Measurements from ENCODE around the gene KCTD16.

KCTD16 gene

GRCh38 chr5:144448457-144448856 lies 277.8 kb downstream of the KCTD16 start:
- in situ Hi-C loops (cut with HindIII; ENCODE audit: low sequenced_read_pairs) = no loop called here

- in situ Hi-C loops (cut with HindIII; ENCODE audit: low sequenced_read_pairs) = no loop called here
Observed at GRCh38 chr5:144451187-144451973, 280.7 kb downstream of the KCTD16 start.

DNA sequence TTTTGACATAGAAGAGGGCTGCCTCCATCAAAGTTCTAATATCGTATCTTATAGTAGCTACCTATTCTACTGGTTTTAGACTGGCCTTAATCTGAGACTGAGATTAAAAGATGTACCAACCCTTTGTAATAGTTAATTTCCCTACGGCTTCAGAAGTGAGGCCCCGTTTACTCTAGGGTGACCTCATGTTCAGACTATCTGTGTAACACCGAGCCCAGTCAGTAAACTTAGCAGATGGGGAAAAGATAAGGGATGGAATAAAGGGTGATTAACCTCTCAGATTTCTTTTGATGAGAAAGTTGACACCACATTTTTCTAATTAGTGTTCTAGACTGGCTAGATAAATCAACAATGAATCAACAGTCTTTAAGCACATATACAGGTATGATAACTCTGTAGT lies 283.1 kb downstream of the KCTD16 start:
- in situ Hi-C loops (cut with HindIII; ENCODE audit: low sequenced_read_pairs) = no loop called here

DNA sequence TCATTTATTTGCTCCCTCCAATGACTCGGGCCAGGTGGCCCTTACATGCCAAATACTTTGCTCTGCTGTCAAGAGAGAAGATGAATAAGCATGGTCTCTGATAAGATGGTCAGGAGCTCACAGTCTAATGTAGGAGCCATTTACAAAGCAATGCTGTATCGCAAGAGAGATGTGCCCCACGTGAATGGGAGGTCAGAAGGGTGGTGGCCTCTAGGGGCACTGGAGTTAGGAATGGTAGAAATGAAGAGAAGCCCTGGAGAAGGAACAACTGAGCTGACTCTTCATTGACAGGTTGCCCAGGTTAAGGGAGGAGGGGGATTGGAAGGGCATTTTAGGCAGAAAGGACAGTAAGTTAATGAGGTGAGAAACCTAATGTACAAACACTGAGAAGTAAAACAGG lies 286.5 kb downstream of the KCTD16 start:
- in situ Hi-C loops (cut with HindIII; ENCODE audit: low sequenced_read_pairs) = no loop called here

DNA sequence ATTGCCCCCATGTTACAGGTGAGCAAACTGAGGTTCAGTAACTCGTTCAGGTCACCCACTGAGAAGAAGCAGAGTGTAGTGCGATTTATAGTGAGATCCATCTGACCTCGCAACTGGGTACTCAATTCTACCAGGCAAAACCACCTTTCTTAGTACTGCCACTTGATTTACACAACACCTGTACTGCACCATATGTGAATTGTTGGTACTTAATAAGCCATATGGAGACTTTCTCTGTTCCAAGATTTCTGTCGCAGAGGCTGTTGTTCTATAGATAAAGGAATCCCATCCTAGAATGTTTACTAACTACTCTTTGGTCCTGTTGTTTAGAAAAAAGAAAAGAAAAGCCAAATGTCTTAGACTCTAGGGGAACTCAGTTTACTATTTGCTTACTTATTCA lies 287.5 kb downstream of the KCTD16 start:
- in situ Hi-C loops (cut with HindIII; ENCODE audit: low sequenced_read_pairs) = no loop called here

DNA sequence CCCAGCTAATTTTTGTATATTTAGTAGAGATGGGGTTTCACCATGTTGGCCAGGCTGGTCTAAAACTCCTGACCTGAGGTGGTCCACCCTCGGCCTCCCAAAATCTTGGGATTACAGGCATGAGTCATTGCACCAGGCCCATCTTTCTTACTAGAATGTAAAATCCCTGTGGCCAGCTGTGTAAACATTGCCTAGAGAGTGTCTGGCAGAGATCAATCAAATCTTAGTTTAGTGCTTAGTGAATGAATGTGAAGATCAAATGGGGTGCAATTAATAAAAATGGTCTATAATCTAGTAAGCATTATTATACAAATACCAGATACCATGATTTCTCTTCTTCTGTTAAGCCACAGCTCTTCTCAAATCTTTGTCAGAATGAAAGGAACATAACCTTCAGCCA lies 289.9 kb downstream of the KCTD16 start:
- in situ Hi-C loops (cut with HindIII; ENCODE audit: low sequenced_read_pairs) = no loop called here

GRCh38 chr5:144462577-144462976 lies 291.9 kb downstream of the KCTD16 start:
- in situ Hi-C loops (cut with HindIII; ENCODE audit: low sequenced_read_pairs) = no loop called here

GRCh38 chr5:144463481-144464223 lies 293.0 kb downstream of the KCTD16 start:
- in situ Hi-C loops (cut with HindIII; ENCODE audit: low sequenced_read_pairs) = no loop called here

- in situ Hi-C loops (cut with HindIII; ENCODE audit: low sequenced_read_pairs) = no loop called here
Observed at GRCh38 chr5:144464306-144464705, 293.6 kb downstream of the KCTD16 start.

- in situ Hi-C loops (cut with HindIII; ENCODE audit: low sequenced_read_pairs) = no loop called here
Observed at GRCh38 chr5:144465441-144465840, 294.8 kb downstream of the KCTD16 start.

DNA sequence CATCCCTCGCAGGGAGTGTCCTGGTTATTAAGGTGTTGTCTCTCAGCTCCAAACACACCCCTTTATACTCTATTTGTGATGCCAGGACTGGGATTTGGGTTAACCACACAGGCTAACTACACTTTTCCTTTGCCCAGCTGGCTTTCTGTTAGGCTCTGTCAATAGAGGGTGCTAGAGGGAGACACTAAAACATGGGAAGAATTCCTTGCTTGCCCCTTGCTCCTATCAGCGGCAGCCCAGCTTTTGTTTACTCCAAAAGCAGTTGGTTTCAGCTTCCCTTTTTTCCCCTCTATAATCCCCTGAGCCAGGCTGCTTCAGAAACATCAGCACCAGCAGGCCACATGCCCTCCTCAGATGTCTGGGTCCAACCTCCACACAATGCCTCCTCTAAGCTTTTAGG lies 297.1 kb downstream of the KCTD16 start:
- in situ Hi-C loops (cut with HindIII; ENCODE audit: low sequenced_read_pairs) = no loop called here

DNA sequence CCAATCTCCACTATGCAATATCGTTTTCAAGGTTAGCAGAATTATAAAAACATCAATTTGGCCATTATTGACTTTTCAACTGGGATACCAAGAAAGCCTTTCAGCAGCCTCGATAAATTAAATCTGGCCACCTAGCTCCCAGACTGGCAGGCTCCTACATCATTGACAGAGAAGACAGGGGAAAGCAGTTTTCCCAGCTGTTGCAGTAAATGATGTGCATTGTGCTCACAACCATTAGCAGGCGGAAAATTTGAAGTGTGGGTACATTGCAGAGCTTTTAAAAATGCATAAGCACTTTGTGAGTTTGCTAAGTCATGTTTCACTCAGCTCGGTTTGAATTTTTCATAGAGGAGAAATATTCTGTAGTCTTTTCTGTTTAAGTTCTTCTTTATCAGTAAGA lies 297.9 kb downstream of the KCTD16 start:
- in situ Hi-C loops (cut with HindIII; ENCODE audit: low sequenced_read_pairs) = no loop called here

GRCh38 chr5:144469106-144469505 lies 298.4 kb downstream of the KCTD16 start:
- in situ Hi-C loops (cut with HindIII; ENCODE audit: low sequenced_read_pairs) = no loop called here

- in situ Hi-C loops (cut with HindIII; ENCODE audit: low sequenced_read_pairs) = no loop called here
Observed at GRCh38 chr5:144472221-144472620, 301.5 kb downstream of the KCTD16 start.

DNA sequence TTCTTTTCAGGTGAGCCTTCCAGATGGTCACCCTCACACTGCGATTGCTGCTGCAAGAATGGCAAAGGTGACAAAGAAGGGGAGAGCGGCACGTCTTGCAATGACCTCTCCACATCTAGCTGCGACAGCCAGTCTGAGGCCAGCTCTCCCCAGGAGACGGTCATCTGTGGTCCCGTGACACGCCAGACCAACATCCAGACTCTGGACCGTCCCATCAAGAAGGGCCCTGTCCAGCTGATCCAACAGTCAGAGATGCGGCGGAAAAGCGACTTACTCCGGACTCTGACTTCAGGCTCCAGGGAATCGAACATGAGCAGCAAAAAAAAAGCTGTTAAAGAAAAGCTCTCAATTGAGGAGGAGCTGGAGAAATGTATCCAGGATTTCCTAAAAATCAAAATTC lies 303.0 kb downstream of the KCTD16 start:
- in situ Hi-C loops (cut with HindIII; ENCODE audit: low sequenced_read_pairs) = no loop called here

- in situ Hi-C loops (cut with HindIII; ENCODE audit: low sequenced_read_pairs) = no loop called here
Observed at GRCh38 chr5:144478565-144478964, 307.9 kb downstream of the KCTD16 start.

DNA sequence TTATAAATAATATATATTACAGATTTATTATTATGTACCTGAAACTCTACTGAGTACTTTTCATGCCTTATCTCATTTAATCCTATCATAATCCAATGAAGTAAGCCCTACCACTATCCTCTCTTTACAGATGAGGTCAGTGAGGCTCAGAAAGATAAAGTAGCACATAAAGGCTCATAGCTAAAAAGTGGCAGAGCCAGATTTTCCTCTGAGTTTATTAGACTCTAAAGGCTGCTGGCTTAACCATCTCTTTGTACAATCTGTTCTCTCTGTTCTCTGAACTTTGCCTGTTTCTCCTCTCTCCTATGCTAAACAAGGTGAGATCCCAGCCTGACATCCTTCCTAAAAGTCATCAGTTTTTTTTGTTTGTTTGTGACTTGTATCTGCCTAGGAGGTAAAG lies 311.2 kb downstream of the KCTD16 start:
- in situ Hi-C loops (cut with HindIII; ENCODE audit: low sequenced_read_pairs) = no loop called here

DNA sequence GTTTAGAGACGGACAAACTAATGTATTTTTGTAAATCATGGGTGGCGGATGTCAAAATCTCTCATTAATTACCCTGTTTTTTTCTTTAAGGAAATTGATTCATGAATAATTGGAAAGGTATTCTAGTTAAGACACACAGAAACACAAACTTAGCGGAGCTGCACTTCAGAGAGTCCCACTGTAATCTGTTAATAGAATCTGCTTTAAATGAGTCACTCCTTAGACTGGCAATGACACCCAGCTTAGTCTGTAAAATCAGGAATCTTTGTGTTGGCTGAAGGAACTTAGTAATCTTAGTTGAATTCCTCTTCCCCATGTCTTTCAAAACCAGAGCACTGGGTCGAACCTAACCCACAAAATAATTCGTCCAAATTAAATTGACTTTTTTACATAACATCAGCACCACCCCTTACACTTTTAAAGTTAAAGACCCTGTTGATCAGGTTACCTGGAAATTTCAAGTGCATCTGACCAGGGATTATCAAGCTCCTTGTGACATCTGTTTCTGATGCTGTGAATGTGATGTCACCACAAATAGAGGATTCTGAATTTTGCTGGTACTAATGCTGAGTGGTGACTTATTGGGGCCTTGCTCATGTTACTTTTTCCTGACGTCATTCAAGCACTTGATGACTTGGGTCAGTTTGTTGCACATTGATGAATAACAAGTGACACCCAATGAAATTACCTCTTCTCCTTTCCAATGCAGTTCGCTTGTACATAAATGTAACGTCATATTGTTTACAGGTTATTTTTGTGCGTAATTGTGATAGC lies 313.6 kb downstream of the KCTD16 start:
- in situ Hi-C loops (cut with HindIII; ENCODE audit: low sequenced_read_pairs) = no loop called here

- in situ Hi-C loops (cut with HindIII; ENCODE audit: low sequenced_read_pairs) = no loop called here
Observed at GRCh38 chr5:144485540-144485939, 314.9 kb downstream of the KCTD16 start.

GRCh38 chr5:144487207-144487606 lies 316.5 kb downstream of the KCTD16 start:
- in situ Hi-C loops (cut with HindIII; ENCODE audit: low sequenced_read_pairs) = no loop called here

- in situ Hi-C loops (cut with HindIII; ENCODE audit: low sequenced_read_pairs) = no loop called here
Observed at GRCh38 chr5:144487761-144488160, 317.1 kb downstream of the KCTD16 start.

- in situ Hi-C loops (cut with HindIII; ENCODE audit: low sequenced_read_pairs) = no loop called here
Observed at GRCh38 chr5:144503123-144503522, 332.4 kb downstream of the KCTD16 start.

Data from endothelial cell of hepatic sinusoid (primary cell).